PC-3 (cell line): ENCODE data around the gene ETNK2. TPM values are rescaled to one million over a fixed set of nuclear protein-coding genes. Genes with fewer than 3 reads are reported as not detected.

Experiments used
- ATAC-seq: fragments of 200-7000 bp; cut with Tn5 transposase; 2 replicates; pipeline ENCODE4 v1.9.1; 2020; ENCODE audit warnings: mild to moderate bottlenecking, moderate library complexity
- BruUV-seq: library from RNA; stranded (reverse); fragments of 400-500 nt; replicated peaks from 2 replicates; lab custom pipeline; 2021; lab: Mats Ljungman, UMichigan
- CTCF ChIA-PET: fragments of 300-600 bp; sonication (Branson Sonifier 250); formaldehyde crosslinking; loops from one replicate; lab custom pipeline; 2022; ENCODE audit warnings: antibody characterized with exemption; lab: Charles Lee
- POLR2A ChIA-PET: fragments of 300-600 bp; sonication (Branson Sonifier 250); formaldehyde crosslinking; loops from one replicate; lab custom pipeline; 2022; ENCODE audit warnings: antibody characterized with exemption; ENCODE audit not compliant: unreplicated experiment; lab: Charles Lee
- DNase-seq: peaks from one replicate; pipeline ENCODE4 v3.0.0-alpha.2; 2015
- H2AFZ ChIP-seq: fragments of 300-600 bp; sonication (generic); 2 replicates; pipeline ENCODE4 v1.6.0; 2016; ENCODE audit warnings: antibody characterized with exemption, low read length
- H3F3A ChIP-seq: fragments of 300-600 bp; sonication (generic); one replicate; pipeline ENCODE4 v1.6.0; 2017; ENCODE audit warnings: antibody characterized with exemption, low read length, control low read depth, mild to moderate bottlenecking; ENCODE audit not compliant: unreplicated experiment
- H3K27ac ChIP-seq: fragments of 300-600 bp; sonication (generic); 2 replicates; pipeline ENCODE4 v1.5.1; 2016; ENCODE audit warnings: mild to moderate bottlenecking, low read length
- H3K27me3 ChIP-seq: fragments of 300-600 bp; sonication (generic); 2 replicates; pipeline ENCODE4 v1.6.1; 2016; ENCODE audit warnings: low read length, mixed read lengths
- H3K36me3 ChIP-seq: fragments of 300-600 bp; sonication (generic); 2 replicates; pipeline ENCODE4 v1.6.1; 2016; ENCODE audit warnings: low read depth, mixed run types, low read length, mixed read lengths
- H3K4me1 ChIP-seq: fragments of 300-600 bp; sonication (generic); 2 replicates; pipeline ENCODE4 v1.5.1; 2016; ENCODE audit warnings: low read length; ENCODE audit not compliant: insufficient read depth
- H3K4me2 ChIP-seq: fragments of 300-600 bp; sonication (generic); 2 replicates; pipeline ENCODE4 v1.6.0; 2016; ENCODE audit warnings: low read length
- H3K4me3 ChIP-seq: fragments of 300-600 bp; sonication (generic); 2 replicates; pipeline ENCODE4 v1.5.1; 2016; ENCODE audit warnings: mild to moderate bottlenecking, low read length, mixed read lengths
- H3K79me2 ChIP-seq: fragments of 300-600 bp; sonication (generic); 2 replicates; pipeline ENCODE4 v1.6.1; 2017; ENCODE audit warnings: low read length, mixed read lengths
- H3K9ac ChIP-seq: fragments of 300-600 bp; sonication (generic); 2 replicates; pipeline ENCODE4 v1.6.0; 2016; ENCODE audit warnings: mild to moderate bottlenecking, low read length
- H3K9me2 ChIP-seq: fragments of 300-600 bp; sonication (generic); replicated peaks from 2 replicates; pipeline ENCODE4 v1.6.1; 2016; ENCODE audit warnings: mixed run types, low read length, mixed read lengths
- H3K9me3 ChIP-seq: fragments of 300-600 bp; sonication (generic); 2 replicates; pipeline ENCODE4 v1.6.1; 2016; ENCODE audit warnings: low read length, mixed read lengths
- H4K20me1 ChIP-seq: fragments of 300-600 bp; sonication (generic); 2 replicates; pipeline ENCODE4 v1.6.1; 2016; ENCODE audit warnings: low read length, mixed read lengths
- CTCF ChIP-seq: fragments of 300-600 bp; sonication (generic); conservative IDR thresholded peaks from 2 replicates; pipeline ENCODE4 v1.5.1; 2017; ENCODE audit warnings: antibody characterized with exemption, low read depth, mild to moderate bottlenecking, low read length
- EZH2 ChIP-seq: fragments of 300-600 bp; sonication (generic); IDR thresholded peaks from one replicate; pipeline ENCODE4 v1.6.1; 2017; ENCODE audit warnings: antibody characterized with exemption, mild to moderate bottlenecking, low read length; ENCODE audit not compliant: unreplicated experiment
- EZH2phosphoT487 ChIP-seq: fragments of 300-600 bp; sonication (generic); IDR thresholded peaks from 2 replicates; pipeline ENCODE4 v1.6.1; 2018; ENCODE audit warnings: mild to moderate bottlenecking, antibody characterized with exemption, low read length, borderline replicate concordance
- intact Hi-C: fragments of 100-400 bp; cut with micrococcal nuclease; formaldehyde crosslinking; loops from 2 replicates; pipeline ENCODE4 v1.9.0; 2023
- total RNA-seq: library from RNA; depleted of rRNA; stranded (reverse); fragments of >200 nt; gene quantifications from 2 replicates; pipeline ENCODE4 v1.2.3, GENCODE V29; 2014

ETNK2 gene
- total RNA-seq, 1 experiment from 2014 or later = 37.1 TPM

DNA sequence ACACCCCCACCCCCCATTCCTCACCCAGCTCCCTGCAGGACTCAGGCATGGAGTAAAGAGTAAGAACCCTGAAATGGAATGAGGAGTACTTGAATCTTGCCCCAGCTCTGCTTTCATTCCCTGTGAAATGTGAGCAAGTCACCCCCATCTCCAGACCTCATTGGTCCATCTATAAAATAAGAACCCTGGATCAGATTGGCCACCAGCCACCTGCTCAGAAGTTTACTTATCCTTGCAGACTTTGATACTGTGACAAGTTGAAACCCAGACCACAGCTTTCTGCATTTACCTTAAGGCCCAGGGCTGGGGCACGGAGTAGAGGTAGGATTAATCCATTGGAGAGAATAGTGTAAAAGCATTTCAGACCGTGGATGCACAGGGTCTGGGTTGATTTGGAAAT, 42.2 kb upstream of the ETNK2 start:
- CTCF ChIA-PET = no interaction called here
- ATAC-seq (no peak), DNase-seq (no peak)
- Histone ChIP-seq H3K27ac (no peak overlapping the region), H3K79me2 (no peaks in the 10 kb centered on the region), H3K4me2 (no peak overlapping the region), H2AFZ (no peak overlapping the region), H3K9me2 (no peaks in the 10 kb centered on the region), H3K4me1 (peaks cover 46% of the 10 kb centered on the region), H3K27me3 (no peaks in the 10 kb centered on the region), H3K9me3 (no peaks in the 10 kb centered on the region), H3F3A (no peaks in the 10 kb centered on the region), H4K20me1 (no peaks in the 10 kb centered on the region), H3K9ac (no peak overlapping the region), H3K36me3 (no peaks in the 10 kb centered on the region), H3K4me3 (no peak overlapping the region)
- POLR2A ChIA-PET = no interaction called here
- BruUV-seq = no TSS peak
- TF ChIP-seq EZH2phosphoT487 = no peak
- TF ChIP-seq CTCF = no peak
- no peak for TF ChIP-seq EZH2
- intact Hi-C loops = no loop called here

DNA sequence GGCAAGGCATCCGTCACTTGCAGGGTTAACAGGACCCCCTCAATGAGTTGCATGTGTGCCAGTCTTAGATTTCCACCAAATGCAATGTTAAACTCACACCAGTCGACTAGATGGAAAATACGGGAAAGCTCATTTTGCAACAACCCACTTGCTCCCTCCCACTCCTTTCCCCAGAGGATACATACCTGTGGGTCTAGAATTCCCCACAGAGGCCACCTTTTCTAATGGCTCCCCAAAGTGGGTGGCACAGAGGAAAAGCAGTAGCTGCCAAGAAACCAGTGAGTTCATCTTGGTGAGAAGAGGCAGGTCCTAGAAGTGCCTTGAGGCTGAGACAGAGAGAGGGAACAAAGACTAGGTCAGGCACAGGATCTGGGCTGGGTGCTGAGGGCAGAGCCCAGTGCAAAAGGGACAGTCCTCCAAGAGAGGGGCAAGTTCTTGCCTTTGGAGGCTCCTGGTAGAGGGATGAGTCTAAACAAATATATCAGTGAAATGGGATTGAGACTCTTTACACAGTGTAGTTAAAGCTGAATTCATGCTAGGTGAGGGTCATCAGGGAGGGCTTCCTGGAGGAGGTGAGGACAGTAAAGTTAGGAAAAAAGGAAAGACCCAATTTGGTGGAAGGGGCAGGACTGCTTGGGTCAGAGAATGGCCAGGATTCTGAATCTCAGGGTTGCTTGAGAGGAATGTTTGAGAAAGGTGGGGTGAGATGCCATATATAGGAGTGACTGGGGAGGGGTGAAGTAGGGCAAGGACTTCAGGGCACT, 40.9 kb upstream of the ETNK2 start:
- Histone ChIP-seq H3K79me2 (no peaks in the 10 kb centered on the region), H2AFZ (no peak overlapping the region), H4K20me1 (no peaks in the 10 kb centered on the region), H3F3A (no peaks in the 10 kb centered on the region), H3K4me2 (no peak overlapping the region), H3K4me3 (no peak overlapping the region), H3K9ac (no peak overlapping the region), H3K9me3 (no peaks in the 10 kb centered on the region), H3K36me3 (no peaks in the 10 kb centered on the region), H3K27me3 (no peaks in the 10 kb centered on the region), H3K27ac (no peak overlapping the region), H3K9me2 (no peaks in the 10 kb centered on the region), H3K4me1 (peaks cover 34% of the 10 kb centered on the region)
- TF ChIP-seq CTCF (no peak), EZH2phosphoT487 (no peak), EZH2 (no peak)
- no peak for DNase-seq
- POLR2A ChIA-PET = no interaction called here
- ATAC-seq = no peak
- intact Hi-C loops = no loop called here
- BruUV-seq = no TSS peak
- CTCF ChIA-PET = interaction anchor here (0.7 kb wide), 1 partner anchor 332 kb away, joined by 4 read pairs; no protein-coding TSS in a partner anchor

DNA sequence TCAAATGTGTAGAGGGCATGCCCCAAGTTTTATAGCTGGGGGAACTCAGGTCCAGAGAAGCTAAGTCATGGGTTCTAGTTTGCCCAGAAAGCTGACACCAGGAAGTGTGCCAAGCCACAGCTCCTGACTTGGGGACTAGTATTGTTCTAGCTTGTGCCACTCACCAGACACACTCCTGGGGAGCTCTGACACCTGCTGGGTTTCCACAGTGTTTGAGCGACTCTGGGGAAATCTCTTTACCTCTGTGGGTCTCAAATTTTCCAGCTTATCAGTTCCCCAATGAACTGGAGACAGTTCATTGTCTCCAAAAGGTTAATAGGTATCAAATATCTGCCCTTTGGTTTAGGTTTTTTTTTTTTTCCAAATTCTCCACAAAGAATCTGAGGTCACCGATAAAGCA, 40.2 kb upstream of the ETNK2 start:
- BruUV-seq = no TSS peak
- intact Hi-C loops = no loop called here

More for the DNA sequence above, 40.2 kb upstream of the ETNK2 start:
- no peak overlapping the region for H2AFZ ChIP-seq
- no peaks in the 10 kb centered on the region for H3K9me3 ChIP-seq
- H3F3A ChIP-seq = no peaks in the 10 kb centered on the region
- H3K4me1 ChIP-seq = peaks cover 34% of the 10 kb centered on the region
- no peak overlapping the region for H3K27ac ChIP-seq
- CTCF ChIA-PET = interaction anchor here (0.7 kb wide), 1 partner anchor 332 kb away, joined by 4 read pairs; no protein-coding TSS in a partner anchor
- TF ChIP-seq CTCF (no peak), EZH2 (no peak), EZH2phosphoT487 (no peak)
- no peak for ATAC-seq
- no peak for DNase-seq
- no peak overlapping the region for H3K9ac ChIP-seq
- no peaks in the 10 kb centered on the region for H4K20me1 ChIP-seq
- POLR2A ChIA-PET = interaction anchor here (0.5 kb wide), 1 partner anchor 186 kb away, joined by 3 read pairs; no protein-coding TSS in a partner anchor
- H3K79me2 ChIP-seq = no peaks in the 10 kb centered on the region
- no peaks in the 10 kb centered on the region for H3K36me3 ChIP-seq
- no peak overlapping the region for H3K4me3 ChIP-seq
- H3K9me2 ChIP-seq = no peaks in the 10 kb centered on the region
- no peaks in the 10 kb centered on the region for H3K27me3 ChIP-seq
- H3K4me2 ChIP-seq = no peak overlapping the region
